Caco-2 (cell line): ENCODE results near the gene SRSF2. TPM values are rescaled to one million over a fixed set of nuclear protein-coding genes. Genes with fewer than 3 reads are reported as not detected.
"Not testable (repeated sequence)": the region's sequence is repeated elsewhere in the genome, so short reads cannot be mapped to it uniquely, and the experiment has no call there.

ENCODE experiments used
- BruUV-seq: library from RNA; stranded (reverse); fragments of 400-500 nt; replicated peaks from 2 replicates; lab custom pipeline; 2021; lab: Mats Ljungman, UMichigan
- CTCF ChIA-PET: fragments of 300-600 bp; sonication (Branson Sonifier 250); formaldehyde crosslinking; loops from one replicate; lab custom pipeline; 2022; ENCODE audit warnings: antibody characterized with exemption; lab: Charles Lee
- POLR2A ChIA-PET: fragments of 300-600 bp; sonication (Branson Sonifier 250); formaldehyde crosslinking; loops from one replicate; lab custom pipeline; 2022; ENCODE audit warnings: antibody characterized with exemption; lab: Charles Lee
- DNase-seq, 2 experiments: peaks; one replicate each; pipeline versions ENCODE4 v3.0.0 to v3.0.0-alpha.2; 2020 to 2022
- H3K27me3 ChIP-seq: replicated peaks from 2 replicates; pipeline ENCODE4 v1.6.0; 2011; ENCODE audit warnings: low read length; ENCODE audit not compliant: control insufficient read depth, insufficient read depth
- H3K36me3 ChIP-seq: 2 replicates; pipeline ENCODE4 v1.5.1; 2011; ENCODE audit warnings: low read length; ENCODE audit not compliant: control insufficient read depth, insufficient read depth
- H3K4me1 ChIP-seq: fragments of 250-450 bp; sonication (Bioruptor Pico); 2 replicates; pipeline ENCODE4 v1.5.1; 2020; ENCODE audit warnings: mild to moderate bottlenecking
- H3K4me3 ChIP-seq: 2 replicates; pipeline ENCODE4 v1.5.1; 2011; ENCODE audit warnings: low read depth, mild to moderate bottlenecking, control low read depth, low read length
- H3K9me3 ChIP-seq: fragments of 250-450 bp; sonication (Bioruptor Pico); 2 replicates; pipeline ENCODE4 v1.5.1; 2020; ENCODE audit warnings: mild to moderate bottlenecking, moderate library complexity
- H3K27ac Mint-ChIP-seq: one replicate; pipeline ENCODE4 v1.8.0; 2022; ENCODE audit warnings: mixed read lengths; ENCODE audit not compliant: unreplicated experiment
- H3K27me3 Mint-ChIP-seq: one replicate; pipeline ENCODE4 v1.8.0; 2022; ENCODE audit warnings: mixed read lengths; ENCODE audit not compliant: insufficient read depth, unreplicated experiment
- H3K36me3 Mint-ChIP-seq: one replicate; pipeline ENCODE4 v1.8.0; 2022; ENCODE audit warnings: mild to moderate bottlenecking, mixed read lengths; ENCODE audit not compliant: insufficient read depth, unreplicated experiment
- H3K4me1 Mint-ChIP-seq: one replicate; pipeline ENCODE4 v1.8.0; 2022; ENCODE audit warnings: low read depth, mixed read lengths; ENCODE audit not compliant: unreplicated experiment
- H3K4me3 Mint-ChIP-seq: one replicate; pipeline ENCODE4 v1.8.0; 2022; ENCODE audit warnings: mild to moderate bottlenecking, moderate library complexity, mixed read lengths; ENCODE audit not compliant: unreplicated experiment
- H3K9me3 Mint-ChIP-seq: one replicate; pipeline ENCODE4 v1.8.0; 2022; ENCODE audit warnings: mixed read lengths; ENCODE audit not compliant: unreplicated experiment
- intact Hi-C: fragments of 100-400 bp; cut with micrococcal nuclease; formaldehyde crosslinking; loops from one replicate; pipeline ENCODE4 v1.10.0; 2022; ENCODE audit not compliant: unreplicated experiment
- total RNA-seq: library from RNA; stranded (reverse); gene quantifications from 2 replicates; pipeline ENCODE4 v1.2.3, GENCODE V29; 2022
- TF ChIP-seq, protein P1 (sequence below), 2 experiments: fragments of 200-600 bp in 1 of 2; IDR thresholded peaks; 1 replicate in 1 of 2; 2 replicates in 1 of 2; pipeline versions ENCODE4 v1.5.1 to v1.8.0; 2011 to 2022; ENCODE audit warnings: antibody characterized with exemption in 1 of 2, control low read depth in 1 of 2, inconsistent platforms in 1 of 2, low read depth in 1 of 2, low read length in 1 of 2, mild to moderate bottlenecking in 1 of 2, moderate library complexity in 1 of 2; ENCODE audit not compliant: insufficient read depth in 1 of 2, severe bottlenecking in 1 of 2, unreplicated experiment in 1 of 2

Gene SRSF2
- total RNA-seq, 1 experiment from 2014 or later = 356 TPM

DNA sequence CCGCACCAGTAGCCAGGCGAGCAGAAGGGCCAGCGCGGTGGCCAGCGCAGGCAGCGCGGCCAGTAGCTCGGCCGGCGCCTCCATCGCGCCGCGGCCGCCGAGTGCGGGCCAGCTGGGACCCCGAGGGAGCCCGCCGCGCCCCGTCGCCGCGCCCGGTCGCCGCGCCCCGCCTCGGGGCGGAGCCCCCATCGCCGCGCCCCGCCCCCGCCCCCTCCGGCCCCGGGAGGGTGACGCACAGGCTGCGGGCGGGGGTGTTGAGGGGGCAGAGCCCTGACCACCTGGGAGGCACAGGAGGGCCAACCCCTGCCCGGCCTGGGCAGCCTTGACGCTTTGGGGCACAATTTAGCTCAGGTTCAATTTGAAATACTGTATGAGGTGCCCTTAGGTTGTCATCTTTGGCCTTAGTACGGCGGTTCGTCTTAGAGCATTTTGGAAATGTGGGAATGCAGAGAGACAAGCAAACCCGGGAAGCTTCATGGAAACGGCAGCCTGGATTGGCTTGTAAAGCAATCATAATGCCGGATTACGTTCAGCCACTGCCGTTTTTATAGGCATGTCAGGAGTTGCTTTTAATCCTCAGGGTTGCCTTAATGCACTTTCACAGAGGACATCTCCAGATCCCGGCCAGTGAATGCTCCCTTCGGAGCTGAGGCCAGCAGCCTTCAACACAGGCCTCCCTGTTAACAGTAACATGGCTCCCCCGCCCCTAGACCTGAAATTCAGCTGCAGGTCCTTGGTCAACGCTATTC lies 26.1 kb downstream of the SRSF2 start, which contains the start of gene MXRA7:
MXRA7 (minus strand) TSS at position 103 of the 749 bp plus-strand sequence; CDS start at position 84, 19 bp downstream.
- no peaks in the 10 kb centered on the region for H3K27me3 ChIP-seq
- peak within 1 kb of the TSS; percentile 71 for H3K4me3 ChIP-seq
- peaks cover 13% of the 10 kb centered on the region for H3K4me1 ChIP-seq
- CTCF ChIA-PET = interaction anchor here (1.1 to 1.4 kb wide), 2 partner anchors 30 to 154 kb away, joined by 3 to 4 read pairs; no protein-coding TSS in a partner anchor
- H3K27ac Mint-ChIP-seq = peak within 1 kb of the TSS; percentile 75
- H3K4me3 Mint-ChIP-seq = peak within 1 kb of the TSS; percentile 77
- no peaks in the 10 kb centered on the region for H3K27me3 Mint-ChIP-seq
- DNase-seq = peak; percentile 64 to 79
- TF ChIP-seq, protein P1, sequence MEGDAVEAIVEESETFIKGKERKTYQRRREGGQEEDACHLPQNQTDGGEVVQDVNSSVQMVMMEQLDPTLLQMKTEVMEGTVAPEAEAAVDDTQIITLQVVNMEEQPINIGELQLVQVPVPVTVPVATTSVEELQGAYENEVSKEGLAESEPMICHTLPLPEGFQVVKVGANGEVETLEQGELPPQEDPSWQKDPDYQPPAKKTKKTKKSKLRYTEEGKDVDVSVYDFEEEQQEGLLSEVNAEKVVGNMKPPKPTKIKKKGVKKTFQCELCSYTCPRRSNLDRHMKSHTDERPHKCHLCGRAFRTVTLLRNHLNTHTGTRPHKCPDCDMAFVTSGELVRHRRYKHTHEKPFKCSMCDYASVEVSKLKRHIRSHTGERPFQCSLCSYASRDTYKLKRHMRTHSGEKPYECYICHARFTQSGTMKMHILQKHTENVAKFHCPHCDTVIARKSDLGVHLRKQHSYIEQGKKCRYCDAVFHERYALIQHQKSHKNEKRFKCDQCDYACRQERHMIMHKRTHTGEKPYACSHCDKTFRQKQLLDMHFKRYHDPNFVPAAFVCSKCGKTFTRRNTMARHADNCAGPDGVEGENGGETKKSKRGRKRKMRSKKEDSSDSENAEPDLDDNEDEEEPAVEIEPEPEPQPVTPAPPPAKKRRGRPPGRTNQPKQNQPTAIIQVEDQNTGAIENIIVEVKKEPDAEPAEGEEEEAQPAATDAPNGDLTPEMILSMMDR (IDR thresholded peaks at IDR 0.05; ENCODE audit: insufficient read depth in 1 of 2, low read depth in 1 of 2, low read length in 1 of 2, severe bottlenecking in 1 of 2, unreplicated experiment in 1 of 2) = no peak
- no peaks in the 10 kb centered on the region for H3K9me3 Mint-ChIP-seq
- POLR2A ChIA-PET = interaction anchor here (1.0 to 1.3 kb wide), 2 partner anchors 35 to 154 kb away, joined by 3 to 4 read pairs; no protein-coding TSS in a partner anchor
- intact Hi-C loops = loop anchor here (1.0 to 5.0 kb wide), 2 partner anchors 26 to 39 kb away; partner anchors contain the start of gene SRSF2
- H3K36me3 Mint-ChIP-seq = peaks cover 17% of the 10 kb centered on the region
- no peaks in the 10 kb centered on the region for H3K9me3 ChIP-seq
- H3K36me3 ChIP-seq = peaks cover 2% of the 10 kb centered on the region
- peaks cover 15% of the 10 kb centered on the region for H3K4me1 Mint-ChIP-seq
- no TSS peak for BruUV-seq

DNA sequence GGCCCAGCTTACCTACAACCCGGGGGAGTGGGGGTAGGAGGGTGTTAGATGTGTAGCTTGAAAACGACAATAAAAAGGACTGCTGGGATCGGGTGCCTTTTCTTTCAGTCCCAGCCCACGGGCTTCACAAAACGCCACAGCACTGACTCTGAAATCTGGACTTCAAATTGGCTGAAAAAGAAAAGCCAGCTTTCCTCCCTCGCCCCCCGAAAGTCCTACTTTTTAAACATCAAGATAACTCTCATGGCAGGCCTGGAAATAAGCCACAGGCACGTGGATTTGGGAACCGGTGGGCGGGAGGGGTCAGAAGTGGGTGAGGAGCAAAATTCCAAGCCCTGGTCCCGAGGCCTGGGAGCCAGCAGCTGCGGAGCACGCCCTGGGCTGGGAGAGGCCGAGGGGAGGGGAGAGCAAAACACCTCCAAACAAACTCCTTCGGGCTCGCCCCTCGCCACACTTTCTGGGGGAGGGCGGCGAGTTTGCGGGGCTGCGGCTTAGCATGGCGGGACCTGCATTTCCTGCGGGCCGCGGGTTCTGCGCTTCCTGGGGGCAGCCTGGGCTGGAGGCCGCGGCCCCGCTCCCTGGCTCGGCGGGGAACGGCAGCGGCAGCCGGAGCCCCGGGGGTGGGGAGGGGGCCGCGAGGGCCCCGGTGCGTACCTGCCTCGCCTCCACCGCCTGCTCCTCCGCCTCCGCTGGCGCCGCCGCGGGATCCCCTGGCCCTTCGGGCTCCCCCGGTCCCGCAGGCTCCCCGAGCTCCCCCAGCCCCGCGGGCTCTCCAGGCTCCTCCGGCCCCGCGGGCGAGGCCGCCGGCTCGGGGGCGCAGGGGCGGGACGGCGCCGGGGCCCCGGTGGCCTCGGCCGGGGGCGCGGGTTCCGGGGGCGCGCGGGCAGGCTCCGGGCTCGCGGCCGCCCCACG lies 26.9 kb downstream of the SRSF2 start:
- H3K4me1 Mint-ChIP-seq = peaks cover 15% of the 10 kb centered on the region
- not testable (repeated sequence) for BruUV-seq, H3K27me3 ChIP-seq, H3K9me3 ChIP-seq, H3K36me3 Mint-ChIP-seq, H3K9me3 Mint-ChIP-seq, H3K36me3 ChIP-seq, H3K27me3 Mint-ChIP-seq
- intact Hi-C loops = loop anchor here (5.0 kb wide), 1 partner anchor 38 kb away; no protein-coding TSS in a partner anchor
- H3K27ac Mint-ChIP-seq = peak overlapping the region; percentile 74
- ChIA-PET CTCF (interaction anchor here (0.9 to 1.4 kb wide), 3 partner anchors 28 to 153 kb away, joined by 3 to 6 read pairs (median 4); no protein-coding TSS in a partner anchor), POLR2A (interaction anchor here (1.0 to 1.3 kb wide), 2 partner anchors 36 to 153 kb away, joined by 3 to 4 read pairs; no protein-coding TSS in a partner anchor)
- Histone ChIP-seq H3K4me1 (peaks cover 13% of the 10 kb centered on the region), H3K4me3 (peak overlapping the region; percentile 71)
- H3K4me3 Mint-ChIP-seq = peak overlapping the region; percentile 77
- DNase-seq = peak in 1 of 2 experiments; percentile 45

DNA sequence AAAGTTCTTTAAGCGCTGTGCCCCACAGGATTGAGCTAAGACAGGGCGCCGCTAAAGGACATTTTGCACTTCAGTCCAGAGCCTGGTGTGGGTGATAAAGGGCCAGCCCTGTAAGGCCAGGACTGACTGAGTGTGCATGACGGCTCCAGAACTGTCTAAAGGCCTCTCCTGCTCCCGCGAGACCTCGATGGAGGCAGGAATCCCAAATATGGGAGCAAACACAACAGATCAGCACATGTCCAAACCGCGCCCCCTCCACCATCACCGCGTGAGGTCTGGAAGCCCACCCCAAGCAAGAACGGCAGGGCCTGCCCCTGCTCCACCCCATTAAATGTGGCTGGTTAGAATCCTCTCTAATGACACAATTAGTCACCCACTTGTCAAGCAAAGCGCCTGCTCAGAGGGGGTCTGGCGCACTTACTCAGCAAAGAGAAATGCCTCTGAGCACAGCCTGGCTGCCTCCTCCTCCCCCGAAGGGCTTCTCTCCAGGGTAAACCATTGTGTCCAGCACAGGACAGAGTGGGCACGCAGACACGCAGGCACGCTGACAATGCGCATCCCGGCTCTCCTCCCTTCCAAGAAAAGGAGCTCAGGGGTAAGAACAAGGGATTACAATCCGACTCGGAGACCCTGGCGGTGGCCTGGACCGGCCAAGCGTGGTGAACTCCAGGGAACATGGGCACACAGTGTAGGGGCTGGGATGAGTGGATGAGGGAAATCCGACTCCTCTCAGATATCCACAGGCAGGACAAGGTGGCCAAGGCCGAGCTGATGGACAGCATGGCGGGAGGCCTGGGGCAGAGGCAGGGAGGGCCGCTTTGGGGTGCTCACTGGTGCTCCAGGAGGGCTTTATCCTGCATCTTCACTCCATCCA lies 27.8 kb downstream of the SRSF2 start:
- no peaks in the 10 kb centered on the region for H3K27me3 Mint-ChIP-seq
- Histone ChIP-seq H3K36me3 (peaks cover 2% of the 10 kb centered on the region; the same call in 1 of the 2 replicates), H3K4me1 (peaks cover 13% of the 10 kb centered on the region), H3K9me3 (no peaks in the 10 kb centered on the region), H3K27me3 (no peaks in the 10 kb centered on the region), H3K4me3 (peak overlapping the region; percentile 71)
- DNase-seq = no peak
- H3K4me1 Mint-ChIP-seq = peaks cover 15% of the 10 kb centered on the region
- intact Hi-C loops = no loop called here
- BruUV-seq = TSS peak; percentile 34
- TF ChIP-seq, protein P1 (IDR thresholded peaks at IDR 0.05; ENCODE audit: insufficient read depth in 1 of 2, low read depth in 1 of 2, low read length in 1 of 2, severe bottlenecking in 1 of 2, unreplicated experiment in 1 of 2) = no peak
- peak overlapping the region; percentile 77 for H3K4me3 Mint-ChIP-seq
- H3K27ac Mint-ChIP-seq = peak overlapping the region; percentile 74
- no peaks in the 10 kb centered on the region for H3K9me3 Mint-ChIP-seq
- ChIA-PET CTCF (interaction anchor here (0.5 to 1.2 kb wide), 4 partner anchors 12 to 1456 kb away, joined by 3 to 6 read pairs (median 3); no protein-coding TSS in a partner anchor), POLR2A (no interaction called here)
- H3K36me3 Mint-ChIP-seq = peaks cover 7% of the 10 kb centered on the region
